Neural cell (in vitro differentiated cells): Measurements from ENCODE around the gene ADAM30. TPM values are rescaled to one million over a fixed set of nuclear protein-coding genes. Genes with fewer than 3 reads are reported as not detected.

Experiments used
- H2AFZ ChIP-seq: fragments of 200-600, 300-800 bp; sonication (generic), shearing (Covaris generic); 2 replicates; pipeline ENCODE4 v1.6.0; 2014; ENCODE audit warnings: low read depth, mild to moderate bottlenecking, antibody characterized with exemption, low read length, moderate library complexity
- H3F3A ChIP-seq: fragments of 200-600 bp; shearing (Covaris generic); 2 replicates; pipeline ENCODE4 v1.6.1; 2016; ENCODE audit warnings: mild to moderate bottlenecking, moderate library complexity, mixed read lengths, antibody characterized with exemption, low read length; ENCODE audit not compliant: insufficient read depth, poor library complexity, severe bottlenecking
- H3K27ac ChIP-seq: fragments of 200-600, 300-800 bp; sonication (generic), shearing (Covaris generic); 2 replicates; pipeline ENCODE4 v1.5.1; 2014; ENCODE audit warnings: mild to moderate bottlenecking, low read length, moderate library complexity
- H3K27me3 ChIP-seq: fragments of 300-800, 200-600 bp; sonication (generic), shearing (Covaris generic); 2 replicates; pipeline ENCODE4 v1.6.0; 2014; ENCODE audit warnings: mild to moderate bottlenecking, low read depth, low read length, moderate library complexity; ENCODE audit not compliant: insufficient read depth
- H3K36me3 ChIP-seq: fragments of 300-800, 200-600 bp; sonication (generic), shearing (Covaris generic); 2 replicates; pipeline ENCODE4 v1.5.1; 2014; ENCODE audit warnings: mild to moderate bottlenecking, antibody characterized with exemption, low read length, moderate library complexity; ENCODE audit not compliant: insufficient read depth
- H3K4me2 ChIP-seq: fragments of 300-800, 200-600 bp; sonication (generic), shearing (Covaris generic); 2 replicates; pipeline ENCODE4 v1.6.0; 2014; ENCODE audit warnings: mild to moderate bottlenecking, low read length
- H3K4me3 ChIP-seq: fragments of 300-800, 200-600 bp; sonication (generic), shearing (Covaris generic); 2 replicates; pipeline ENCODE4 v1.5.1; 2014; ENCODE audit warnings: mild to moderate bottlenecking, low read length, moderate library complexity
- H3K79me2 ChIP-seq: fragments of 200-600 bp; shearing (Covaris generic); replicated peaks from 2 replicates; pipeline ENCODE4 v1.6.0; 2014; ENCODE audit warnings: mild to moderate bottlenecking, low read length, moderate library complexity; ENCODE audit not compliant: insufficient read depth
- H3K9ac ChIP-seq: fragments of 300-800, 200-600 bp; sonication (generic), shearing (Covaris generic); 2 replicates; pipeline ENCODE4 v1.6.1; 2016; ENCODE audit warnings: mild to moderate bottlenecking, low read length, mixed read lengths
- H3K9me2 ChIP-seq: fragments of 200-600 bp; shearing (Covaris generic); 2 replicates; pipeline ENCODE4 v1.6.1; 2016; ENCODE audit warnings: mild to moderate bottlenecking, low read length, mixed read lengths; ENCODE audit not compliant: insufficient read depth
- H3K9me3 ChIP-seq: fragments of 200-600, 300-800 bp; sonication (generic), shearing (Covaris generic); 2 replicates; pipeline ENCODE4 v1.6.1; 2016; ENCODE audit warnings: mild to moderate bottlenecking, mixed run types, low read length, moderate library complexity, mixed read lengths
- H4K20me1 ChIP-seq: fragments of 200-600 bp; shearing (Covaris generic); 2 replicates; pipeline ENCODE4 v1.6.1; 2016; ENCODE audit warnings: mild to moderate bottlenecking, mixed run types; ENCODE audit not compliant: insufficient read depth
- EP300 ChIP-seq: fragments of 450-650 bp; conservative IDR thresholded peaks from 2 replicates; pipeline ENCODE4 v1.6.1; 2014; ENCODE audit warnings: antibody characterized with exemption, mild to moderate bottlenecking, moderate library complexity; ENCODE audit not compliant: poor library complexity, severe bottlenecking
- EZH2 ChIP-seq: fragments of 200-600, 300-800 bp; shearing (Covaris generic), sonication (generic); IDR thresholded peaks from 2 replicates; pipeline ENCODE4 v1.6.1; 2014; ENCODE audit warnings: antibody characterized with exemption, low read length, borderline replicate concordance, mild to moderate bottlenecking; ENCODE audit not compliant: insufficient read depth, poor library complexity, severe bottlenecking
- MXI1 ChIP-seq: fragments of 450-650 bp; conservative IDR thresholded peaks from 2 replicates; pipeline ENCODE4 v1.6.1; 2014; ENCODE audit warnings: antibody characterized with exemption, mild to moderate bottlenecking; ENCODE audit not compliant: poor library complexity, severe bottlenecking
- POLR2AphosphoS5 ChIP-seq: IDR thresholded peaks from 2 replicates; pipeline ENCODE4 v1.6.1; 2012
- RAD21 ChIP-seq: fragments of 450-650 bp; conservative IDR thresholded peaks from 2 replicates; pipeline ENCODE4 v1.6.1; 2014; ENCODE audit warnings: antibody characterized with exemption, mild to moderate bottlenecking, moderate library complexity
- SMC3 ChIP-seq: fragments of 450-650 bp; conservative IDR thresholded peaks from 2 replicates; pipeline ENCODE4 v1.6.1; 2014; ENCODE audit warnings: antibody characterized with exemption, mild to moderate bottlenecking, moderate library complexity; ENCODE audit not compliant: poor library complexity
- TAF1 ChIP-seq: IDR thresholded peaks from 2 replicates; pipeline ENCODE4 v1.6.1; 2012; ENCODE audit warnings: low read depth
- polyA plus RNA-seq: library from polyadenylated mRNA; depleted of rRNA; stranded (reverse); fragments of >200 nt; gene quantifications from 2 replicates; pipeline ENCODE4 v1.2.3, GENCODE V29; 2014
- TF ChIP-seq, protein P1 (sequence below): fragments of 450-650 bp; IDR thresholded peaks from 2 replicates; pipeline ENCODE4 v1.5.1; 2014; ENCODE audit warnings: antibody characterized with exemption, mild to moderate bottlenecking, moderate library complexity; ENCODE audit not compliant: poor library complexity, severe bottlenecking
- TF ChIP-seq, protein P2 (sequence below): IDR thresholded peaks from 2 replicates; pipeline ENCODE4 v1.6.1; 2012; ENCODE audit warnings: borderline replicate concordance

The ADAM30 gene
- polyA plus RNA-seq, 1 donor from 2014 or later: not detected

DNA sequence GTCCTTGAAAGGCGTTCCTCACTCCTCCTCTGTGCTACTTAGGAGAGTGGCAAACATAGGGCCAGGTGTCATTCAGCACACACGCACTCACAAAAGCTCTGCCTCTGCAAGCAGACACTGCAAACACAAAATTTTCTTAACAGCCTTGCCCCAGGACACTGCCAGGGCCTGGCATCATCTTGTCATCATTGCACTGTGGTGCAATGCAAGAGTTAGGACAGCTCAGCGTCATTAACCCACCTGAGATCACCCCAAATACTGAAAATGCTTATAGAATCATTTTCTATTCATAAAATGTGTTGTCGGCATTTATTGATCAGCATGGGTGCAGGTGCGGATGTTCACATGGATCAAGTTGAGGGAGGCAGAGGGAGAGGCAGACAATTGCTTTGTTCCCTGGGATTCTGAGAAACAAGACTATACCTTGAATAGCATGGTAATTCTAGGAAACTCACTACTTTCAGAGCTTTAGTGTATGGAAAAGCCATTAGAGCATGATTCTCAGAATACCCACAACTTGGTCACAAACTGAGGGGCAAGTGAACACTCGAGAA lies 3.0 kb downstream of the ADAM30 start:
- no peaks in the 10 kb centered on the region for H3K27me3 ChIP-seq
- no peaks in the 10 kb centered on the region for H3K36me3 ChIP-seq
- no peak overlapping the region for H3K4me2 ChIP-seq
- no peaks in the 10 kb centered on the region for H3K9me2 ChIP-seq
- H3K27ac ChIP-seq: no peak overlapping the region
- H3K9ac ChIP-seq: no peak overlapping the region
- no peaks in the 10 kb centered on the region for H3F3A ChIP-seq
- no peaks in the 10 kb centered on the region for H3K79me2 ChIP-seq
- H4K20me1 ChIP-seq: no peaks in the 10 kb centered on the region
- H3K4me3 ChIP-seq: no peak overlapping the region
- no peaks in the 10 kb centered on the region for H3K9me3 ChIP-seq
- H2AFZ ChIP-seq: no peak overlapping the region
- TF ChIP-seq RAD21: no peak
- TF ChIP-seq, protein P1, sequence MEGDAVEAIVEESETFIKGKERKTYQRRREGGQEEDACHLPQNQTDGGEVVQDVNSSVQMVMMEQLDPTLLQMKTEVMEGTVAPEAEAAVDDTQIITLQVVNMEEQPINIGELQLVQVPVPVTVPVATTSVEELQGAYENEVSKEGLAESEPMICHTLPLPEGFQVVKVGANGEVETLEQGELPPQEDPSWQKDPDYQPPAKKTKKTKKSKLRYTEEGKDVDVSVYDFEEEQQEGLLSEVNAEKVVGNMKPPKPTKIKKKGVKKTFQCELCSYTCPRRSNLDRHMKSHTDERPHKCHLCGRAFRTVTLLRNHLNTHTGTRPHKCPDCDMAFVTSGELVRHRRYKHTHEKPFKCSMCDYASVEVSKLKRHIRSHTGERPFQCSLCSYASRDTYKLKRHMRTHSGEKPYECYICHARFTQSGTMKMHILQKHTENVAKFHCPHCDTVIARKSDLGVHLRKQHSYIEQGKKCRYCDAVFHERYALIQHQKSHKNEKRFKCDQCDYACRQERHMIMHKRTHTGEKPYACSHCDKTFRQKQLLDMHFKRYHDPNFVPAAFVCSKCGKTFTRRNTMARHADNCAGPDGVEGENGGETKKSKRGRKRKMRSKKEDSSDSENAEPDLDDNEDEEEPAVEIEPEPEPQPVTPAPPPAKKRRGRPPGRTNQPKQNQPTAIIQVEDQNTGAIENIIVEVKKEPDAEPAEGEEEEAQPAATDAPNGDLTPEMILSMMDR: no peak
- no peak for TF ChIP-seq TAF1
- no peak for TF ChIP-seq EP300
- TF ChIP-seq SMC3: no peak
- TF ChIP-seq POLR2AphosphoS5: no peak
- TF ChIP-seq, protein P2, sequence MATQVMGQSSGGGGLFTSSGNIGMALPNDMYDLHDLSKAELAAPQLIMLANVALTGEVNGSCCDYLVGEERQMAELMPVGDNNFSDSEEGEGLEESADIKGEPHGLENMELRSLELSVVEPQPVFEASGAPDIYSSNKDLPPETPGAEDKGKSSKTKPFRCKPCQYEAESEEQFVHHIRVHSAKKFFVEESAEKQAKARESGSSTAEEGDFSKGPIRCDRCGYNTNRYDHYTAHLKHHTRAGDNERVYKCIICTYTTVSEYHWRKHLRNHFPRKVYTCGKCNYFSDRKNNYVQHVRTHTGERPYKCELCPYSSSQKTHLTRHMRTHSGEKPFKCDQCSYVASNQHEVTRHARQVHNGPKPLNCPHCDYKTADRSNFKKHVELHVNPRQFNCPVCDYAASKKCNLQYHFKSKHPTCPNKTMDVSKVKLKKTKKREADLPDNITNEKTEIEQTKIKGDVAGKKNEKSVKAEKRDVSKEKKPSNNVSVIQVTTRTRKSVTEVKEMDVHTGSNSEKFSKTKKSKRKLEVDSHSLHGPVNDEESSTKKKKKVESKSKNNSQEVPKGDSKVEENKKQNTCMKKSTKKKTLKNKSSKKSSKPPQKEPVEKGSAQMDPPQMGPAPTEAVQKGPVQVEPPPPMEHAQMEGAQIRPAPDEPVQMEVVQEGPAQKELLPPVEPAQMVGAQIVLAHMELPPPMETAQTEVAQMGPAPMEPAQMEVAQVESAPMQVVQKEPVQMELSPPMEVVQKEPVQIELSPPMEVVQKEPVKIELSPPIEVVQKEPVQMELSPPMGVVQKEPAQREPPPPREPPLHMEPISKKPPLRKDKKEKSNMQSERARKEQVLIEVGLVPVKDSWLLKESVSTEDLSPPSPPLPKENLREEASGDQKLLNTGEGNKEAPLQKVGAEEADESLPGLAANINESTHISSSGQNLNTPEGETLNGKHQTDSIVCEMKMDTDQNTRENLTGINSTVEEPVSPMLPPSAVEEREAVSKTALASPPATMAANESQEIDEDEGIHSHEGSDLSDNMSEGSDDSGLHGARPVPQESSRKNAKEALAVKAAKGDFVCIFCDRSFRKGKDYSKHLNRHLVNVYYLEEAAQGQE: no peak
- no peak for TF ChIP-seq EZH2

DNA sequence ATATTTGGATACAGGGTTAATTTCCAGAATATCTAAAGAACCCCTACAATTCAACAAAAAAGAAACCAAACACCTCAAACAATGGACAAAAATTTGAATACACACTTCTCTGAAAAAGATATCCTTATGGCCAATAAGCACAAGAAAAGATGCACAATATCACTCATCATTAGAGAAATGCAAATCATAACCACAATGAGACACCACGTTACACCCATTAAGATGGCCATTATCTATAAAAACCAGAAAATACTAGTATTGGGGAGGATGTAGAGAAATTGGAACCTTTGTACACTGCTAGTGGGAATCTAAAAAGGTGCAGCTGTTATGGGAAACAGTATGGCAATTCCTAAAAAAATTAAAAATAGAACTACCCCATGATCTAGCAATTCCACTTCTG lies 4.9 kb downstream of the ADAM30 start:
- Histone ChIP-seq H2AFZ (no peak overlapping the region), H3K9me2 (no peaks in the 10 kb centered on the region), H3K9ac (no peak overlapping the region), H3K4me3 (no peak overlapping the region), H3K79me2 (no peaks in the 10 kb centered on the region), H3K9me3 (peaks cover 5% of the 10 kb centered on the region), H3K4me2 (no peak overlapping the region), H3K27me3 (no peaks in the 10 kb centered on the region), H3F3A (no peaks in the 10 kb centered on the region), H3K36me3 (no peaks in the 10 kb centered on the region), H3K27ac (no peak overlapping the region), H4K20me1 (no peaks in the 10 kb centered on the region)
- TF ChIP-seq SMC3 (no peak), MXI1 (no peak), RAD21 (no peak), EP300 (no peak), POLR2AphosphoS5 (no peak), EZH2 (no peak), TAF1 (no peak)
- TF ChIP-seq, protein P1: no peak
- TF ChIP-seq, protein P2: no peak
